Nucleus accumbens (tissue), 56 donors: ENCODE measurements around the gene KRT84.

ENCODE experiments used
- DNase-seq, 56 donors: peaks; one replicate each; lab custom pipeline; 2025; lab: John Stamatoyannopoulos, UW

KRT84 gene, protein sequence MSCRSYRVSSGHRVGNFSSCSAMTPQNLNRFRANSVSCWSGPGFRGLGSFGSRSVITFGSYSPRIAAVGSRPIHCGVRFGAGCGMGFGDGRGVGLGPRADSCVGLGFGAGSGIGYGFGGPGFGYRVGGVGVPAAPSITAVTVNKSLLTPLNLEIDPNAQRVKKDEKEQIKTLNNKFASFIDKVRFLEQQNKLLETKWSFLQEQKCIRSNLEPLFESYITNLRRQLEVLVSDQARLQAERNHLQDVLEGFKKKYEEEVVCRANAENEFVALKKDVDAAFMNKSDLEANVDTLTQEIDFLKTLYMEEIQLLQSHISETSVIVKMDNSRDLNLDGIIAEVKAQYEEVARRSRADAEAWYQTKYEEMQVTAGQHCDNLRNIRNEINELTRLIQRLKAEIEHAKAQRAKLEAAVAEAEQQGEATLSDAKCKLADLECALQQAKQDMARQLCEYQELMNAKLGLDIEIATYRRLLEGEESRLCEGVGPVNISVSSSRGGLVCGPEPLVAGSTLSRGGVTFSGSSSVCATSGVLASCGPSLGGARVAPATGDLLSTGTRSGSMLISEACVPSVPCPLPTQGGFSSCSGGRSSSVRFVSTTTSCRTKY

DNA sequence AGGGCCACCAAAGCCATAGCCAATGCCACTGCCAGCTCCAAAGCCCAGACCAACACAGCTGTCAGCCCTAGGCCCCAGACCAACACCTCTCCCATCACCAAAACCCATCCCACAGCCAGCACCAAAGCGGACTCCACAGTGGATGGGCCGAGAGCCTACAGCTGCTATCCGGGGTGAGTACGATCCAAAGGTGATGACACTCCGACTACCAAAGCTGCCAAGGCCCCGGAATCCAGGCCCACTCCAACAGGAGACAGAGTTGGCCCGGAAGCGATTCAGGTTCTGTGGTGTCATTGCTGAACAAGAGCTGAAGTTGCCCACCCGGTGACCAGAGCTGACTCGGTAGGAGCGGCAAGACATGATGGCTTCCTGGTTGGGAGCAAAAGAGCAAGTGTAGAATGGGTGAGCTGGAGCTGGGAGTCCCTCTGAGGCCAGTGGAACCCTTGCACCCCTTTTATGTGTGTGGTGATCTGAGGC is at the start of gene KRT84:
Gene KRT84, minus strand, starts transcription at position 427 of the 477 bp plus-strand sequence. Its CDS starts 67 bp downstream, at position 360.
- DNase-seq: no peak

DNA sequence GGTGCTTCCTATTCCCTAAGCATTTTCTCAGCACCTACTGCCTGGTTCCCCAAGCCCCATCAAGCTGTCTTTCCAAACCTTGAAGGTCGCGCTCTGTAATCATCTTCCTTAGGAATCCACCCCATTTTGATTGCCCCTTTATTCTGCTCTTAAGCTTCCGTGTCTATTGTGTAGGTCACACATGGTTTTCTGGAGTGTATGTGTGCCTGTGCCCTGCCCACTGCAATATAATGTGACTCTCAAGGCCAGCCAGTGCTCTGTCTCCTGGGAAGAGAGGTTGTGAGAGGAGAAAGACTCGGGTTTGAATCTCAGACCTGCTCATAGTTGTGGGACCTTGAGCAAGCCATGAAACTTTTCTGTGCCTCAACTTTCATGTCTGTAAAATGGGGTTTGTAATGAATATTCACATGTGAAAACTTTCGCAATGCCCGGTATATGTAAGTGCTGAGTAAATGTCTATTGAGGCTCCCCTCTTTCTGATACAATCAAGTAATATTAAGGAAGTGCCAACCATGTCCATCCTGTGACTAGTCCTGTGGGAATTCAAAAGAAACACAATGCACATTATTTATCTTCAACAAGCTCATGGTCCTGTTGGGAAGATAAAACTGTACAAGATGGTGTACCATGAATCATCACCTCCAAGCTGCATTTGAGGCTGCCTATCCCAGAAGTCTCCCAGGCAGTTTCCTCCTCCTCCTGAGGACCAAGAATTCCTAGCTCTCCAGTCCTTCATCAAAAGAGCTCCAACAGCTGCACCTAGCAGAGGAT is 49.5 kb upstream of the KRT84 start:
- no peak for DNase-seq

DNA sequence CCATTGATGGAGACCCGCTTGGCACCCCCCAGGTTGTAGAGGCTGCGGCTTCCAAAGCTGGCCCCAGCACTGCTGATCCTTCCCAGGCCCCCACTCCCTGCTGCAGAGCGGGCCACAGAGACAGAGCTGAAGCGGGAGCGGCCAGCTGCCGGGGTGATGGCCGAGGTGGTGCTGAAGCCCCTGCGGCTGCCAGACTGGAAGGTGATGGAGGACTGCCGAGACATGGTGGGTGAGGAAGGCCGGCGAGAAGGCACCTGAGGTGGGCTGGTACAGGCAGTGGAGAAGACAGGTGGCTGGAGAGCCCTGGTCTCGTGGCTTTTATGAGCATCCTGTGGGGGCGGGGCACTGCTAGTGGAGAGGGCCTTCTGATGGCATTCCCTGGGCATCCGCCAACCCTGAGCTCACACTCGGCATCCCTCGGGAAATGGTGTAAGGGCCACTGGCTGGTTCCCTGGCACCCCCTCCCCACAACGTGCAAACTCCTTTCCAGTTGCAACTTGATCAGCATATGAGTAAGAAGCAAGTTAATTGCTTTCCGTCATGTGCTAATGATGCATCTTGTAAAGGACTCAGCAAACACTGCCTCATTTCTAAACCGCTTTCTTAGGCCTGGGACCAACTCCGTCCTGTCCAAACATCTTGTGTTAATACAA is 48.8 kb upstream of the KRT84 start, which contains the start of gene KRT75:
Gene KRT75, minus strand, starts transcription at position 291 of the 653 bp plus-strand sequence. Its CDS starts 67 bp downstream, at position 224.
- DNase-seq: no peak

DNA sequence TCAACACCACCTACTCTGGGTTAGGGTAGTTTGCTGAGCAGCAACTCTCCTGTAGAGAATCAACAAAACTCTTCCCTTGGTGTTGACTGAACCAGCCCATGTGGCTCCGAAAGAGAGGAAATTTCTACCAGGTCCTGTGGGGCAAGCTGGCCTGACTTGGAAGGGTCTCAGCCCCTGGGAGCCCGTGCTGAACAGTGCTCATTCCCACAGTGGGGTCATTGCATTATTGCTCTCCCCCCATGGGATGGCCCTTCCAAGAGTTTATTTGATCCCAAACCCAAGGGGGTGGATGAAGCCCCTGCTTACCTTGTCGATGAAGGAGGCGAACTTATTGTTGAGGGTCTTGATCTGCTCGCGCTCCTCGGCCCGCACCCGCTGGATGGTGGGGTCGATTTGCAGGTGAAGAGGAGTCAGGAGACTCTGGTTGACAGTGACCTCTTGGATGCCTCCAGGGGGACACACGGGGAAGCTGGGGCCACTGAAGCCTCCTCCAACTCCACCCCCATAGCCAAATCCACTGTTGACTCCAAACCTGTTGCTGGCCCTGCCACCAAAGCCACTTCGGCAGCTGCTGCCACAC is 48.1 kb upstream of the KRT84 start:
- DNase-seq: no peak

DNA sequence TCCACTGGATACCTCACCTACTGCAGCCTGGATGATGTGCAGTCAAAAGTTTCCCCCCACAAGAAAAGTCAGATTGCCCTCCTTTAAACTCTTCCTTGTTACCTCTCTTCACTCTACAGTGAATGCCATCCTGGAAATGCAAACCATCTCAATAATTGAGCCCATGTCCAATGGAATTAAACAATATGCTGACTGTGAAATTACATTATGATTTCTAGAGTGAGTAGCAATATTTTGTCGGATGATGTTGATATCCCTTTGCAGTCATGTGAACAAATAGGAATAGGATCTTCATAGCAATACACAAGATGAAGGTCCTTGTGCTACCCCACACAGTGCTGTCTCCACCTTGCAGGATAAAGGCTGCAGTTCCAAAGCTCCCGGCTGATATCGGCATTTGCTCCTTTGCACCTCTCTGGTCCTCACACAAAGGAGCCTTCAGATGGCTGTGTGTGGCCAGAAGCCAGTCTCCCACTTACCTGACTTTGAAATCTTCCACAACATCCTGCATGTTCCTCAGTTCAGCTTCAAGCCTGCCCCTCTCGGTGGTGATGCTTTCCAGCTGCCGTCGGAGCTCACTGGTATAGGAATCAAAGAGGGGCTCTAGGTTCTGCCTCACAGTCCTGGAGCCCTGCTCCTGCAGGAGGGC is 47.2 kb upstream of the KRT84 start:
- DNase-seq: no peak

DNA sequence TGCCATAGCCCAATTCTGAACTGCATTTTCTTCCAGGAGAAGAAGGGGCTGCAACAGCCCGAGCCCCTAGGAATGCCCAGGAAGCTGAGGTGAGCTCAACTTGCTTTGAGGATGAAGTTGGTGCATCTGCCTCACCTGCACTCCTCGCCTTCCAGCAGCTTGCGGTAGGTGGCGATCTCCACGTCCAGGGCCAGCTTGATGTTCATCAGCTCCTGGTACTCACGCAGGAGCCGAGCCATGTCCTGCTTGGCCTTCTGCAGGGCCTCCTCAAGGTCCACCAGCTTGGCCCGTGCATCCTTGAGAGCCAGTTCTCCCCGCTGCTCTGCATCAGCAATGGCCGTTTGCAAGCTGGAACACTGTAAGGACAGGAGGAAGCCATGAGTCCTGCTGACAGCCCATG is 42.7 kb upstream of the KRT84 start:
- no peak for DNase-seq

DNA sequence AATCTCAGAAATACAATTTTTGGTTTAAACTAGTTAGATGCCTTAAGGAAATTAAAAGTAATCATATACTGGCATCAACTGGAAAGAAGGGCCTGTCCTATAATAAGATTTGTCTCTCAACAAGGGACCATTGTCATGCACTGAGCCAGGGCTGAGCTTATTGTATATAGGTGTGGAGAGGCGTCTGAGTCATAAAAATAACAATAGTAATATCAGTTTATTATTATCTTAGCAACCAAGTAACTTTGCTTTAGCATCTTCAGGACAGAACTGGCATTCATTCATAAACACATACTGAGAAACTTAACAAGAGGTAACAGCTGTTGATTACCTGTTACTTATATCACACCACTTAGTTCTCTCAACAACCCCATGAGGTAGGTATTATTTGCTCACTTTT is 41.6 kb upstream of the KRT84 start:
- no peak for DNase-seq

DNA sequence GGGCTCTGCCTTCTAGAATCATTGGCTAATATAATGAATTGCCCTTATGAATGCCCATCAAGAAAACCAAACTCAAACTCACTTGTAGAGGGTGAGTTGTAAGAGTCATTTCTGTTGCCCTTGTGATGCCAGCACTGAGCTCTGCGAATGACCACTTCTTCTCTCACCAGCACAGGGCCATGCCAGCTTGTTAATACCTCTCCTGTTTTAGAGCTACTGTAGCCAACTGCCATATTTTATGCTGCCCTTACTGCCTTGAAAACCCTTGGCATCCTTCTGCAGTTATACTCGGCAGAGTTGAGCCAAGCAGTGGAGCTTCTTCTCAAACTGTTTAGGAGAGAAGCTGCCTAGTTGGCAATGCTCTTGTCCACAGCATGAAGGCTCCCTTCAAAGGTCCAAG is 40.6 kb upstream of the KRT84 start:
- no peak for DNase-seq

DNA sequence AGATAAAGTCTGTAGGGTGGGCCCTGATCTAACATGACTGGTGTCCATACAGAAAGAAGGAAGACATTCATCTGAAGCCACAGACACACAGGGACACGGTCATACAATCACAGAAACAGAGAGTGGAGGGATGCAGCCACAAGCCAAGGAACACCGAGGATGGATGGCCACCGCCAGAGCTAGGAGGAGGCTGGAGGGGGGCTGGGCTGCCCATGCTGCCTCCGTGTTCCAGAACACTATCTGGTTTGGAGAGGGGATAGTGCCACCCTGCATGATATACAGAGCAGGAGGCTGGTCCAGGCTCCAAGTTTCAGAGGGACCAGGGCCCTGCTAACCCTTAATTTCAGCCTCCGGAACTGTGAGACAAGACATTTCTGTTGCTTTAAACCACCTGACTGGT is 40.0 kb upstream of the KRT84 start:
- DNase-seq: no peak

DNA sequence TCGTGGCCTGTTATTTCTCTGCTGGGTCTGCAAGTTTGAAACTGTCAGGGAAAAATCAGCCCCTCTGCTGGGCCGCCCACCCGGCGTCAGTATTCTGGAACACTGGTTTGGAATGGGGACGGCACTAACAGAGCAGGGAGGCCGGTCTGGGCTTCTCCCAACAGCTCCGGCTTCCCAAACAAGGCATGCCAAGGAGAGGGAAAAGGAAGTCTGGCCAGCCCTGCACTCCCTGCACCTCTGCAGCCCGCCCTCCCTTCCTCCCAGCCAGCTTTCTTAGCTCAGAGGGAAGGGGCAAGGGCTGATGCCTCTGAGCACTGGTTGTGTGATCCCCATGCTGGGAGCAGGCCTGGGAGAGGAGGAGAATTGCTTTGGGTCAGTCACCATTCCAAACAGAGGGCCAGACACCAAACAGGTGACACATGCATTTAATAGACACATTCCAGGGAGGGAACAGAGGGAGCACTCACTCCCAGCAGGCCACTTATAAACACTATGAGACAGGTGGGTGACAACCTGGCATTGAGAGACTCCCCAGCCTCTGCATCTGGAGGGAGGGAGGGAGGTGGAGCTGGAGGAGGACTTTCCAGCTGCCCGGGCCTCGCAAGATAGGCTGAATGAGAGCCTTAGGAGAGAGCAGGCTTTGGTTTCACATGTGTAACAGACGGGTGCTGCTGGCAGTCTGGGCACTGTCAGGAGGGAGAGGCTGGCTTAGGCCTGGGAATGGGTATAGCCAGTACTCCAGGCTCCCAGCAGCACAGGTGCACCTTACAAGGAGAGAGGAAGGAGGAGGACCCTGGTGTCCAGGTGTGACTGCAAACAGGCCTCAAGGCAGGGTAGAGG is 38.4 kb upstream of the KRT84 start:
- peak in 1 of 56 donors; percentile 5 for DNase-seq

DNA sequence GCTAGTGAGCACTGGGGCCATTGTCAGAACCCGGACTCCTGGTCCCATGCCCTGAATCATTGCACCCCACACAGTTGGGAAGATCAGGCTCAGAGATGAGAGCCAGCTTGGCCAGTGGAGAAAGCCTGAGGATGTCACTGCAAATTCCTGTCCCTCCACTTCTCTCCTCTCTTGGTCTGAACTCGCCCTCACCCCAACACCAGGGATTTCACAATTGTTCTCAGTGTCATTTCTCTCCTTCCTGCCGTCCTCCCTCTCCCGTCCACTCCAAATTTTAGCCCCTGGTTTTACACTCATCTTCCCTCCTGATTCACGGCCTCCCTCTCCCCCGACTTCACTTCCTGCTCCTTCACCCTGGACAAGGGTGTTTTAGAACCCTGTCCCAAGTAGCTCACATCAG is 37.6 kb upstream of the KRT84 start:
- no peak for DNase-seq

DNA sequence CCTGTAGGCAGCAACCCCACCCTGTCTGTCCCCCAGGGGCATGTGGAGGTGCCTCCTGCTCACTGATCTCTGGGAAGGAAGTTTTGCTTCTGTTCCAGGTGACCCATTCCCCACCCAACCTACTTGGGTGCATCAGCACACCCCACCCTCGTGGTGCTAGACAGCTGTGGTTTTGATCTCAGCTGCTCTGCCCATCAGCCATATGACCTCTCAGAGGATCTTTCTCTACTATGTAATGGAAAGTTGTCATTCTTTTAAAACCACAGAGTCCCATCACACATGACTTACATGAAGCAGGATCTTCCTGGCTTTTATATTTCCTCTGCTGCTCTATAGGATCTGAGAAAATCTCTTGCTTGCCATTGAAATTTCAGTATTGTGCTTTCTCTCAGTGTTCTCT is 34.2 kb upstream of the KRT84 start:
- DNase-seq: no peak

DNA sequence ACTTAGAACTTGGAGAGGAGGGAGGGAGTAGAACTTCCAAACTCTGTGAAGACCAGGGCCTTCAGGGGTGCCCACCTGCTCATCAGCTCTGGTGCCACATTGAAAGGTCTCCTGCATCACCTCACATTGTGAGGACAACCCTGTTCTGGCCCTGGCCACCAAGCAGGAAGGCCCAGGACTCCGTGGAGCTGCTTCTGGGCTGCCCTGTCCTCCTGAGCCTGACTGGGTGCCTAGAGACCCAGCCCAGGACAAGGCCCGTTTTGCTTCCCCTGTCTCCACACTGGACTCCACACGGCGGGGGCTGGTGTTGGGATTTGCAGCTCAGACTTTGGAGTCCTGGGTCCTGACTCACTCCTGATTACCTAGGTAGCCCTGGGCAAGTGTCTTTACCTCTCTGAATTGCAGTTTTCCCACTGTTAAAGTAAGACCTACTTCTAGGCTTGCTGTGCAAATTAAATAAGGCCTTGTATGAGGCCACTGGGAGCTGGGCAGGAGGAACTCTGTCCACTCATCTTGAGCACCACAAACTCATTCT is 33.2 kb upstream of the KRT84 start:
- no peak for DNase-seq

DNA sequence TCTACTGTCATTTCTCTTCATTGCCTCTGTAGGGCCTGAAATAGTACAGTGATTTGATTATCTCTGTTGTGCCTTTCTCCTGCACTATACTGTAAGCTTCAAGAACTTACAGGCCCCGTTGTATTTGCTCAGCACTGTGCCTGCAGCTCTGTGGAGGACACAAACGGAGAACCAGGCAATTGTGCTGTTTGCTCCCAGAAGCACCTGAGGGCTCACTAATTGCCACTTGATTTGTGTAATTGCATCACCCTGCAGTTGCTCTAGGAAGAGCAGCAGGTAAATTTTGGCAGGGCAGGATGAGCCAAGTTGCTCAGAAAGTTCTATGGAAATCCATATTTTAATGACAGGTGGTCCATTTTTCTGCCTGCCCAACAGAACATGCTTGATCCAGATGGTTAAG is 32.3 kb upstream of the KRT84 start:
- DNase-seq: no peak

DNA sequence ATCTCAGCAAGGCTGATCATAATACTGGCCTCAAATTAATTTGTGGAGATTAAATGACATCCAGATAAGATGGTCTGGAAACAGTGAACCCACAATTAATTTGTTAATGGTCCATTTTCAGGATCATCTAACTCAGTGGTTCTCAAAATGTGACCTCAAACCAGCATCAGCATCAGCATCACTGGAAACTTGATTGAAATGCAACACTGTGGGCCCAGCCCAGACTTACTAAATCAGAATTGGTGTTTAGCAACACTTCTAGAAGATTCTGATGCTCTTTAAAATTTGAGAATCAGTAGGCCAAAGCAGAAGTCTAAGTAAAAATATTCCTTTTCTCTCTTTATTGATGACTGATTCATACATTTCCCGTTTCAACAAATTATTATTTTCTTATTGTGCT is 31.3 kb upstream of the KRT84 start:
- DNase-seq: no peak

DNA sequence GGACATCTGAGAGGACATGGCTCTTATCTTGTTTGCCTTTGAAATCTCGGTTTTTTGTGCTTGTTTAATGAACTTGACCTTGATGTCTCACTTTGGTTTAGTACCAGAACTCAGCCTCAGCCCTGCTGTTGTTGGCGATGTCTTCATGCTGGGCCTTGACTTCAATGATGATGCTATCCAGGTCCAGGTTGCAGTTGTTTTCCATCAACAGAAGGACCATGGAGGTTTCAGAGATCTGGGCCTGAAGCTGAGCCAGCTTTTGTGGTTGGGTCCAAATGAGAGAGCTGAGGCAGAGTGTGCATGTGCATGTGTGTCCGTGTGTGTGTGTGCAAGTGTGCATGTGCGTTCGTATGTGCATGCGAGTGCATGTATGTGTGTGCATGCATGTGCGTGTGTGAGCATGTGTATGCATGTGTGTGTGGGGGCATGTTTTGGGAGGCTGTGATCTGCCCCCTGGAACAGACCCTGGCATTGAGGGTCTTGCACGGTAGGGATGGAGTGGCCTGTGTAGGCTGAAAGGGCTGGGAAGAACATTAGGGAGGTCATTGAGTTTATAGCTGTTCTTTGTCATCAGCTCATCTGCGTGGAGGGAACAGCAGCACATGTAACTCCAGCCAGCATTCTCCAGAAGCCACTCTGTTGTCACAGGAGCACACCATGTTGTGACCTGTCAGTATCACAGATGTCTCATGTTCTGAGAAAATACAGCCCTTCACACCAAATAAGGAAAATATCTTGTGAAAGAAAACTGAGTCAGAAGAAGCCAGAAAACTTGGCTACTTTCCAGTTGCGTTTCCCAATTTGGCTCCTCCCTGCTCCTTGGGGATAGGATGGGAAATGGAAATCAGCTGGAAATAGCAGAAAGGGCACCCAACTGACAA is 30.7 kb upstream of the KRT84 start:
- no peak for DNase-seq

DNA sequence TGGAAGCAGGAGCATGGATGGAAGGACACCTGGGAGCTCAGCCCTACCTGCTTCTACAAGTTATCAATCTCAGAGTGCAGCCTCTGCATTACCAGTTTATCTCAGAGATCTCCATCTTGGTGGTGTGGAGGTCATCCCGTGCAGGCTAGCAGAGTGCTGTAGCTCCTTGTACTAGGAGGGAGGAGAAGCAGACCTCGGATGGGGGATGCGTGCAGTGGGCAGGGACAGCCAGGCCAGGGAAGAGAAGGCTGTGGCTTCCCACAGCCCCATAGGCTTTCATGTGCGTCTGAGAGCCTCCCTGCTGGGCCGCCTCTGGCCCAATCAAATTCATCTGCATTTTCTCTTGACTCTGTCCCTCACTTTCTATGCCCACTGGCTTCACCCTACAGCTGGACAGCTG is 29.5 kb upstream of the KRT84 start:
- no peak for DNase-seq
